ENCODE data around the gene LYPD6B.

The LYPD6B gene

DNA sequence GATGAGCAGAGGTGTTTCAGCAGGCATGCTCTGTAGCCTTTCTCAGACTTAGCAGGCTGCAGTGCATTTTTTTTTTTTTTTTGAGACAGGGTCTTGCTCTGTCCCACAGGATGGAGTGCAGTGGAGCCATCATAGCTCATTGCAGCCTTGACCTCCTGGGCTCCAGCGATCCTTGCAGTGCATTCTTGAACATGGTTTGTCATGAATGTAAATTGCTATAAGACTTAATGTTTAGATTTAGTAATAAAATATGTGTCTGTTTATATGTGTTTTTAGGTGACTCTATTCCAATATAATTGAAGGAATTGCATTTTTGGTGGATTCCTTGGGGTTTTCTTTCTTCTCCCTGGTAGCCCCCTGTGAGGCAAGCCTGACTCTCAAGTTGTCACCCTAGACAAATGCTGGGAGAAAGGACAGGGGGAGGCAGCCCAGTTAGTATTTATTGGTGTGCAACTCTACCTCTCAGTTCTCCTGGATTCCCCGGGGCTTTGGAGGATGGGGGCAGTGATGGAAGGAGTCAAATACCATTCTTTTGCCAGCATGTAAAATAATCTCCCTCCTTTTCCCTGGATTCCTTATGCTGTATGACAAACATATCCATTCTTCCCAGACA is 22.7 kb downstream of the LYPD6B start:
- no peak for DNase-seq (ENCODE audit: low read depth)
- TF ChIP-seq, protein P1, sequence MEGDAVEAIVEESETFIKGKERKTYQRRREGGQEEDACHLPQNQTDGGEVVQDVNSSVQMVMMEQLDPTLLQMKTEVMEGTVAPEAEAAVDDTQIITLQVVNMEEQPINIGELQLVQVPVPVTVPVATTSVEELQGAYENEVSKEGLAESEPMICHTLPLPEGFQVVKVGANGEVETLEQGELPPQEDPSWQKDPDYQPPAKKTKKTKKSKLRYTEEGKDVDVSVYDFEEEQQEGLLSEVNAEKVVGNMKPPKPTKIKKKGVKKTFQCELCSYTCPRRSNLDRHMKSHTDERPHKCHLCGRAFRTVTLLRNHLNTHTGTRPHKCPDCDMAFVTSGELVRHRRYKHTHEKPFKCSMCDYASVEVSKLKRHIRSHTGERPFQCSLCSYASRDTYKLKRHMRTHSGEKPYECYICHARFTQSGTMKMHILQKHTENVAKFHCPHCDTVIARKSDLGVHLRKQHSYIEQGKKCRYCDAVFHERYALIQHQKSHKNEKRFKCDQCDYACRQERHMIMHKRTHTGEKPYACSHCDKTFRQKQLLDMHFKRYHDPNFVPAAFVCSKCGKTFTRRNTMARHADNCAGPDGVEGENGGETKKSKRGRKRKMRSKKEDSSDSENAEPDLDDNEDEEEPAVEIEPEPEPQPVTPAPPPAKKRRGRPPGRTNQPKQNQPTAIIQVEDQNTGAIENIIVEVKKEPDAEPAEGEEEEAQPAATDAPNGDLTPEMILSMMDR (IDR thresholded peaks at IDR 0.05; ENCODE audit: low read depth, low read length, missing control alignments) = no peak
- no peak overlapping the region for H3K4me3 ChIP-seq (ENCODE audit: low read depth, low read length)

DNA sequence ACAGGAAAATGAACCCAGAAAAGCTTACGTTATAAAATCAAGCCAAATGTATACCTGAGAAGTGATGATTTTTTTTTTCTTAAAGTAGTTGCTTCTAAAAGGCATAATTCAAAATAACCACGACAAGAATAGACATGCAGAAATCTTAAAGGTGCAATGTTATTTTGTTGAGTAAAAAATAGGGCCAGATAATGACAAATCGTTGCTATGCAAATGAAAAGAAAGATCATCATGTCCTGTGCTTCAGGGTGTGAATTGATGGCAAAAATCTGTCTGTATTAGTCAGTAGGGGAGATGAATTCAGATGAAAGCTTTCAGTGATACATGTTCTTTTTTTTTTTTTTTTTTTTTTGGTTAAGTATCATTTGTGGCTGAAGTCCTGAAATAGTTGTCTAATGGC is 24.0 kb downstream of the LYPD6B start:
- no peak overlapping the region for H3K4me3 ChIP-seq (ENCODE audit: low read depth, low read length)
- no peak for DNase-seq (ENCODE audit: low read depth)
- TF ChIP-seq, protein P1 (IDR thresholded peaks at IDR 0.05; ENCODE audit: low read depth, low read length, missing control alignments) = no peak

DNA sequence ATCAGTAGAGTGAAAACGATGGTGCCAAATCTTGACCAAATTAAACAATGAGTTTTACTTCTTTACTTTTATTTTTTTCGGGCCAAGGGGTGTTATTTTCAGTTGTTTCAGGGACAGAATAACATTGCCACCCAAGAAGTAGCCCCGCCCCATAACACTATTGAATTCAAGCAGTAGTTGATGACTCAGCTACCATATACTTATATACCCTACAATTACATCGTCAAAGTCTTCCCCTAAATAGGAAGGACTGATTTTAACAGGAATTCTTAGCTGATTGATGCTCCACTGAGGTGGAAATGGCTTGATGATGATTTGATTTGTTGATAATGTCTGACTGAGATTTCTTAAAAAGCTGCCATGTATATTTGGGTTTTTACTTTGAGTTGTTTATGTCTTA is 24.7 kb downstream of the LYPD6B start:
- TF ChIP-seq, protein P1 (IDR thresholded peaks at IDR 0.05; ENCODE audit: low read depth, low read length, missing control alignments) = no peak

DNA sequence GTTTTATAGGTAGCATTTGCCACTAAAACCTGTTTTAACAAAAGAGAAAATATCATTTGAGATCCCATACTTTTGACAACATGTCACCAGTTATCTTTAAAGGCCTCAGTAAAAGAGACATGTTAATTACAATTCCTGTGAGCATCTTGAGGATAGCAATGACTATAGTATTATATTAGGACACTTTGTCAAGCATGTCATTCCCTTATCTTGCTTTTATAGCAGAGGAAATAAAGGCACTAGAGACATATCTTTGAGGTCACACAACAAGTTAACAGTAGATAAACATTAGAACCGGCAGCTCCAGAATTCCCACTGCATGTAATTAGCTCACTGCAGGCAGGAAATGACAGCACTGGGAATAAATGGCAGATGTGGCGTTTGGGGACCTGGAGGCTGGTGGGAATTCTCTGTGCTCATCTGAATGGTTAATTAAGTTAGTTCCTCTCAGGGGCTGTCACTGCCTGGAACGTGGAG is 25.9 kb downstream of the LYPD6B start:
- no peak for DNase-seq (ENCODE audit: low read depth)
- TF ChIP-seq, protein P1 (IDR thresholded peaks at IDR 0.05; ENCODE audit: low read depth, low read length, missing control alignments) = no peak
- H3K4me3 ChIP-seq (ENCODE audit: low read depth, low read length) = no peak overlapping the region

More for the DNA sequence above, 24.7 kb downstream of the LYPD6B start:
- H3K4me3 ChIP-seq (ENCODE audit: low read depth, low read length) = no peak overlapping the region
- DNase-seq (ENCODE audit: low read depth) = no peak

DNA sequence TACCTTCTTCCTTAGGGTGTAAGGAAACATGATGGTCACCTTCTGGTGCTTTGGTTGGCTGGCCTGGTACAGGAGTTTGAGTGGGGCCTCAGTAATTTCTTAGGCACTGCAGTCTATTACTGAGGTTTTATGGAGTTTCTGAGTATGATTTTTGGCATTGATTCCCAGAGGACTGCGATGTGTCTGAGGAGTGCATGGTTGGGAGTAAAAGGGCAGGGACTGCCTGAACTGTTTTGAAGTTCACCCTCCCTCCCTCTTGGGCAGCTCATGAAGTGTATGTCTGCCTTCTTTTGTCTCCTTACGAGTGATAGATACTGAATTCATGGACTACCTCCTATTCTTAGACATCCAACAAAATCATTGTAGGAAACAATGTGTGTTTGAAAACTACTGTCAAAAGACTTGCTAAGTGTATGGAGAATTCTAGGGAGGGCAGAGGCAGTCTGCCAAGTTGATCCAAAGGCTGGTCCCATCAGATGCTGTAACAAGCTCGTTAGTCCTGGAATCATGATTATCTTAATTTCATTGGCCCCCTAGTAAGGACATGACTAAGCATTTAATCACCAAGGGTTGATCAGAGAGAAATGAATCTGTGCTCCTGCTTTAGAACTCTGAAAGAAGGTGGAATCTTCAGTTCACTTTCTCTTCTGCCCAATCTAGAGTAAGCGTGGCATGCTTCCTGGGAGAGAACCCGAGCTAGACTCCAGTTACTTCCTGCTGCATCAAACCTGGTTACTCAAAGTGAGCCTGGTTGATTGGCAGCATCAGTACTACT is 26.5 kb downstream of the LYPD6B start:
- no peak overlapping the region for H3K4me3 ChIP-seq (ENCODE audit: low read depth, low read length)
- no peak for DNase-seq (ENCODE audit: low read depth)
- TF ChIP-seq, protein P1 (IDR thresholded peaks at IDR 0.05; ENCODE audit: low read depth, low read length, missing control alignments) = no peak

DNA sequence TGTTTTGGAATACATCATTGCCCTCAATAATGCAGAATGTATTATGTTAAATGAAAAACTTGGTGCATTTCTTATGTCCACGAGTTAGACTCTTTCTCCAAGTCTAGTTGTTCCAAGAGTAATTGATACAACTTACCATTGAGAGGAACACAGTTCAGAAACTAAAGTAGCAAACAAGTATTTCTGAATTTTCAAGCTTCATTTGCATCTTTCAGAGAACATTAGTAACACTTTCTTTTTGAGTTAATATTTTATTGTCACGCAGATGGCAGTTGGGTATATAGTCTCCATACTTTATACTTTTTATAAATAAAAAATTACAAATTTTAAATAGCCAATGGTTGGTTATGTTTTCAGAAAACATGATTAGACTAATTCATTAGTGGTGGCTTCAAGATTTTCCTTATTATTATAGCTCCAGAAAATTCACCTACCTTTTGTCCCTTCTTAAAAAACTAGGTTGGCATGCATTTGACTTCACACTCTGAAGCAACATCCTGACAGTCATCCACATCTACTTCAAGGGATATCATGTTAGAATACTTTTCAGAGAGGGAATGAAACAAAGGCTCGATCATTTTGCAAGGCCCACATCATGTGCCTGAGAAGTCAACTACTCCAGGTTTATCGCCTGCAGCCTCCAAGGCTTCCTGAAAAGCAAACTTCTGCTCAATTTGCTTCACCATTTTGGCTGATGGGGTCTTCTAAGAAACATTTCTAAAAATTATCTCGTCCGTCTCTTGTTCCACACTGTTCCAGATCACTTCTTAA is 29.9 kb downstream of the LYPD6B start:
- DNase-seq (ENCODE audit: low read depth) = no peak
- H3K4me3 ChIP-seq (ENCODE audit: low read depth, low read length) = no peak overlapping the region
- TF ChIP-seq, protein P1 (IDR thresholded peaks at IDR 0.05; ENCODE audit: low read depth, low read length, missing control alignments) = no peak
